Sigmoid colon (tissue), 7 donors: Measurements from ENCODE around the gene TSG101. TPM values are rescaled to one million over a fixed set of nuclear protein-coding genes. Genes with fewer than 3 reads are reported as not detected.

Experiments used
- DNase-seq: peaks from one replicate; pipeline ENCODE4 v3.0.0-alpha.2; 2019
- H3K27ac ChIP-seq, 4 donors: fragments of 200-600 bp; sonication (generic); one replicate each; pipeline ENCODE4 v1.5.1; 2016 to 2019; ENCODE audit warnings: mild to moderate bottlenecking in 1 of 4
- H3K27me3 ChIP-seq, 3 donors: fragments of 200-600 bp; sonication (generic); one replicate each; pipeline ENCODE4 v1.5.1; 2019; ENCODE audit warnings: mild to moderate bottlenecking in 1 of 3
- H3K36me3 ChIP-seq, 4 donors: fragments of 200-600 bp; sonication (generic); one replicate each; pipeline ENCODE4 v1.5.1; 2016 to 2019
- H3K4me1 ChIP-seq, 4 donors: fragments of 200-600 bp; sonication (generic); one replicate each; pipeline ENCODE4 v1.5.1; 2017 to 2019
- H3K4me3 ChIP-seq, 4 donors: fragments of 200-600 bp; sonication (generic); one replicate each; pipeline ENCODE4 v1.5.1; 2017 to 2019; ENCODE audit warnings: mild to moderate bottlenecking in 2 of 4, moderate library complexity in 1 of 4
- H3K9me3 ChIP-seq, 4 donors: fragments of 200-600 bp in 3 of 4; sonication (generic) in 3 of 4; one replicate each; pipeline versions ENCODE4 v1.5.1 to v1.6.1; 2013 to 2019
- EP300 ChIP-seq, 4 donors: sonication (generic); formaldehyde crosslinking; IDR thresholded peaks; one replicate each; pipeline ENCODE4 v1.6.1; 2017; ENCODE audit warnings: antibody characterized with exemption in 4 of 4
- POLR2A ChIP-seq, 2 donors: fragments of 450-650 bp; IDR thresholded peaks; one replicate each; pipeline ENCODE4 v1.6.1; 2016; ENCODE audit warnings: antibody characterized with exemption in 2 of 2, mild to moderate bottlenecking in 2 of 2, moderate library complexity in 2 of 2
- POLR2AphosphoS5 ChIP-seq, 4 donors: sonication (generic); formaldehyde crosslinking; IDR thresholded peaks; one replicate each; pipeline ENCODE4 v1.6.1; 2017; ENCODE audit warnings: antibody characterized with exemption in 4 of 4
- WGBS, 2 donors: extraction: QIAGEN DNeasy Blood & Tissue Kit; methylation state at CpG; one replicate each; pipeline ENCODE4 v1.1.7; 2013; 5-methylcytosine and 5-hydroxymethylcytosine counted together
- intact Hi-C: fragments of 100-400 bp; cut with DNase I; formaldehyde crosslinking; loops from one replicate; pipeline ENCODE4 v1.15.1; 2023
- polyA plus RNA-seq, 3 donors: library from polyadenylated mRNA; stranded (reverse); fragments of 200-250 nt; gene quantifications; one replicate each; pipeline ENCODE4 v1.2.3, GENCODE V29; 2013
- total RNA-seq, 4 donors: library from RNA; depleted of rRNA; stranded (reverse); fragments of >200 nt; gene quantifications; one replicate each; pipeline ENCODE4 v1.1.0, GENCODE V29; 2016
- TF ChIP-seq, protein P1 (sequence below), 4 experiments: fragments of 450-650 bp in 3 of 4; fragments of 200-600 bp in 1 of 4; IDR thresholded peaks; one replicate each; pipeline ENCODE4 v1.5.1; 2016 to 2019; ENCODE audit warnings: antibody characterized with exemption in 4 of 4, mild to moderate bottlenecking in 3 of 4, moderate library complexity in 2 of 4
- donor health status: healthy with polysubstance abuse.
- donor health status: Bipolar disorder and iron deficiency.
- donor health status: healthy.

The TSG101 gene
- total and polyA plus RNA-seq, 7 donors: 55.7 to 103 (median 90.7) TPM

DNA sequence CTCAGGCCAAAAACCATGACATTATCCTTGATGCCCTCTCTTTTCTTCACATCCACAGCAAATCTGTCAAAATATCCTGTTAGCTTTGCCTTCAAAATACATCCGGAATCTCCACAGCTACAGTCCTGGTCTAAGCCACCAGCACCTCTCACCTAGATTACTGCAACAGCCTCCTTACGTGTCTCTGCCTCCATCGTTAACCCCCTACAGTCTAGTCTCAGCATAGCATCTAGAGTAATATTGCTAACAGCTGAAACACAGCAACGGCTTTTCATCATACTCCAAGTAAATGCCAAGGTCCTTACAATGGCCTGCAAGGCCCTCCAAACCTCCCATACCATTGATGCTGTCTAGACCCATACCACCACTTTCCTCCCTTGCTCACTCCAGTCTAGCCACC, 4.4 kb downstream of the TSG101 start:
- no peak for TF ChIP-seq EP300 (IDR thresholded peaks at IDR 0.05)
- no peak for TF ChIP-seq POLR2AphosphoS5 (IDR thresholded peaks at IDR 0.05)
- TF ChIP-seq POLR2A (IDR thresholded peaks at IDR 0.05): no peak
- TF ChIP-seq, protein P1, sequence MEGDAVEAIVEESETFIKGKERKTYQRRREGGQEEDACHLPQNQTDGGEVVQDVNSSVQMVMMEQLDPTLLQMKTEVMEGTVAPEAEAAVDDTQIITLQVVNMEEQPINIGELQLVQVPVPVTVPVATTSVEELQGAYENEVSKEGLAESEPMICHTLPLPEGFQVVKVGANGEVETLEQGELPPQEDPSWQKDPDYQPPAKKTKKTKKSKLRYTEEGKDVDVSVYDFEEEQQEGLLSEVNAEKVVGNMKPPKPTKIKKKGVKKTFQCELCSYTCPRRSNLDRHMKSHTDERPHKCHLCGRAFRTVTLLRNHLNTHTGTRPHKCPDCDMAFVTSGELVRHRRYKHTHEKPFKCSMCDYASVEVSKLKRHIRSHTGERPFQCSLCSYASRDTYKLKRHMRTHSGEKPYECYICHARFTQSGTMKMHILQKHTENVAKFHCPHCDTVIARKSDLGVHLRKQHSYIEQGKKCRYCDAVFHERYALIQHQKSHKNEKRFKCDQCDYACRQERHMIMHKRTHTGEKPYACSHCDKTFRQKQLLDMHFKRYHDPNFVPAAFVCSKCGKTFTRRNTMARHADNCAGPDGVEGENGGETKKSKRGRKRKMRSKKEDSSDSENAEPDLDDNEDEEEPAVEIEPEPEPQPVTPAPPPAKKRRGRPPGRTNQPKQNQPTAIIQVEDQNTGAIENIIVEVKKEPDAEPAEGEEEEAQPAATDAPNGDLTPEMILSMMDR (IDR thresholded peaks at IDR 0.05): no peak
- H3K27me3 ChIP-seq: no peaks in the 10 kb centered on the region
- H3K36me3 ChIP-seq: peaks cover 0 to 14% (median 2%) of the 10 kb centered on the region in 4 donors
- WGBS, 2 donors: 48 to 81% methylated on average over 4 of the region's 4 CpGs
- intact Hi-C loops: no loop called here
- DNase-seq: no peak
- H3K4me3 ChIP-seq: no peak overlapping the region
- no peaks in the 10 kb centered on the region for H3K9me3 ChIP-seq
- peaks cover 0 to 21% (median 16%) of the 10 kb centered on the region in 4 donors for H3K4me1 ChIP-seq
- no peak overlapping the region for H3K27ac ChIP-seq

DNA sequence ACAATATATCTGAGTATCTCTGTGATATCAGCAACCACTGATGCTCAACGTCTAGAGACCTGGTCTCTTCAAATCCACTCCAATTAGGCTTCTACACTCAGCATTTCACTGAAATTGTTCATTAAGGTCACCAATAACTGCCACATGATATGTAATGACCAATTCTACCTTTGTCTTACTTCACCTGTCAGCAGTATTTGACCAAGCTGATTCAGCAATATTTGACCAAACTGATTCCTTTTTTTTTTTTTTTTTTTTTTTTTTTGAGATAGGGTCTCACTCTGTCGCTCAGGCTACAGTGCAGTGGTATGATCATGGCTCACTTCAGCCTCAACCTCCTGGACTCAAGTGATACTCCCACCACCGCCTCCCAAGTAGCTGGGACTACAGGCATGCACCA, 5.6 kb downstream of the TSG101 start:
- H3K4me1 ChIP-seq: peaks cover 0 to 19% (median 13%) of the 10 kb centered on the region in 4 donors
- TF ChIP-seq EP300 (IDR thresholded peaks at IDR 0.05): no peak
- TF ChIP-seq POLR2A (IDR thresholded peaks at IDR 0.05): no peak
- TF ChIP-seq, protein P1 (IDR thresholded peaks at IDR 0.05): no peak
- no peak for TF ChIP-seq POLR2AphosphoS5 (IDR thresholded peaks at IDR 0.05)
- intact Hi-C loops: no loop called here
- no peaks in the 10 kb centered on the region for H3K9me3 ChIP-seq
- DNase-seq: no peak
- no peak overlapping the region for H3K4me3 ChIP-seq
- H3K27me3 ChIP-seq: no peaks in the 10 kb centered on the region
- no peak overlapping the region for H3K27ac ChIP-seq
- WGBS, 2 donors: 83 to 96% methylated on average over 3 of the region's 3 CpGs
- H3K36me3 ChIP-seq: peaks cover 0 to 20% (median 2%) of the 10 kb centered on the region in 4 donors

DNA sequence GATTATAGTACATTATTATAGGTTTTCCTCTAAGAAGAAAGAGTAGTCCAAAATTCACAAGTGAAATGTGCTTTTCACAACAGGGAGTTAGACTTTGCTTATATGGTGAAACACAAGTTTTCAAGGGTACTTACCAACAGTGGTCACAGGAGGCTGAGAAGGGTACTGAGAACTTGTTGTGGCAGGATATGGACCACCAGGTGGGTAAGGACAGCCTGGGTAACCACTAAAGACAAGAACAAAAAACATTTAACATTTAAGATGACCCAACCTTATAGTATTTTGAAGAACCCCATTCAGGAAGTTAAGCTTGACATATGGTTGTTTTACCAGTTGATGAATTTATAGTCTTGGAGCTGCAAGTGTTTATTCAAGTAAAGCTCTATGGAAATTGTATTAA, 24.4 kb downstream of the TSG101 start:
- H3K4me3 ChIP-seq: no peak overlapping the region
- H3K9me3 ChIP-seq: no peaks in the 10 kb centered on the region
- H3K27ac ChIP-seq: no peak overlapping the region
- H3K27me3 ChIP-seq: no peaks in the 10 kb centered on the region
- H3K36me3 ChIP-seq: peaks cover 20 to 92% (median 33%) of the 10 kb centered on the region in 4 donors
- no peaks in the 10 kb centered on the region for H3K4me1 ChIP-seq
- TF ChIP-seq POLR2AphosphoS5 (IDR thresholded peaks at IDR 0.05): no peak
- TF ChIP-seq, protein P1 (IDR thresholded peaks at IDR 0.05): no peak
- TF ChIP-seq POLR2A (IDR thresholded peaks at IDR 0.05): no peak
- TF ChIP-seq EP300 (IDR thresholded peaks at IDR 0.05): no peak
- intact Hi-C loops: no loop called here
- DNase-seq: no peak

DNA sequence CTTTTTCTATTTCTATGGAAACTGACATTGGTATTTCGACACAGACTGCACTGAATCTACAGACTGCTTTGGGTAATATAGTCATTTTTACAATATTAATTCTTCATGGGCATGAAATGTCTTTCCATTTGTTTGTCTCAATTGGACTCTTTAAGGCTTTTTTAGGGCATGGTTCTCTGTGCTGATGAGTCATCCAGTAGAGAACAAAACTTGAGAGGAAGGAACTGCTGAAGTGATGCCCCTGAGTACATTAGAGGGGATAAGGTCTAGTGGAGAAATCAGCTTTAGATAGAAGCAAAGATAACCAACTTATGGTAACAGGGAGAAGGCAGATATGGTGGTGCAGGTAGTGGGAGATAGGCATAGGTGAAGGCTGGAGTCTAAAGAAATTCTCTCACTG, 25.1 kb downstream of the TSG101 start:
- Histone ChIP-seq H3K4me3 (no peak overlapping the region), H3K9me3 (no peaks in the 10 kb centered on the region), H3K27ac (no peak overlapping the region), H3K36me3 (peaks cover 20 to 92% (median 33%) of the 10 kb centered on the region in 4 donors), H3K27me3 (no peaks in the 10 kb centered on the region), H3K4me1 (no peaks in the 10 kb centered on the region)
- intact Hi-C loops: no loop called here
- TF ChIP-seq, protein P1 (IDR thresholded peaks at IDR 0.05): no peak
- DNase-seq: no peak
- 96 to 98% methylated on average over 1 of the region's 1 CpG for WGBS, 2 donors

DNA sequence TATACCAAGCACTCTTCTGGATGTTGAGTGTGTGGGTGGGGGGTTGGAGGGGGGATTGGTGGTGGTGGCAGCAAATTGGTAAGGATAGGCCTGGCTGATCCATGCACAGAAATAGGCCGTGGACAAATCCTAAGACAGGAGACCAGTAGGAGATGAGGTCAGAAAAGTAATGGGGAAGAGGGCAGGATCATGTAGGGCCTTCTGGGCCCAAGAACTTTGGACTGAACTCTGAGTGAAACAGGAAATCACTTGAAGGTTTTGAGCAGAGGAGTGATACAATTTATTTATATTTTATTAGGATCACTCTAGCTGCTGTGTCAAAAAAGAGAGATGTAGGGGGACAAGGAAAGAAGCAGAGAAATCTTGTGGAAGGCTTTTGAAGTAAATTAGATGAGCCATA, 28.7 kb downstream of the TSG101 start:
- TF ChIP-seq, protein P1 (IDR thresholded peaks at IDR 0.05): no peak
- TF ChIP-seq POLR2A (IDR thresholded peaks at IDR 0.05) (no peak), POLR2AphosphoS5 (IDR thresholded peaks at IDR 0.05) (no peak), EP300 (IDR thresholded peaks at IDR 0.05) (no peak)
- Histone ChIP-seq H3K9me3 (no peaks in the 10 kb centered on the region), H3K27ac (no peak overlapping the region), H3K36me3 (peaks cover 13 to 85% (median 26%) of the 10 kb centered on the region in 4 donors), H3K4me3 (no peak overlapping the region), H3K4me1 (no peaks in the 10 kb centered on the region), H3K27me3 (no peaks in the 10 kb centered on the region)
- DNase-seq: no peak
- intact Hi-C loops: no loop called here
- WGBS, 2 donors: 97 to 99% methylated on average over 1 of the region's 1 CpG
